ENCODE results near the gene SPATS2L.
A peak's percentile ranks its signal among the peaks of the same experiment; 100 is the strongest.

Gene SPATS2L, protein sequence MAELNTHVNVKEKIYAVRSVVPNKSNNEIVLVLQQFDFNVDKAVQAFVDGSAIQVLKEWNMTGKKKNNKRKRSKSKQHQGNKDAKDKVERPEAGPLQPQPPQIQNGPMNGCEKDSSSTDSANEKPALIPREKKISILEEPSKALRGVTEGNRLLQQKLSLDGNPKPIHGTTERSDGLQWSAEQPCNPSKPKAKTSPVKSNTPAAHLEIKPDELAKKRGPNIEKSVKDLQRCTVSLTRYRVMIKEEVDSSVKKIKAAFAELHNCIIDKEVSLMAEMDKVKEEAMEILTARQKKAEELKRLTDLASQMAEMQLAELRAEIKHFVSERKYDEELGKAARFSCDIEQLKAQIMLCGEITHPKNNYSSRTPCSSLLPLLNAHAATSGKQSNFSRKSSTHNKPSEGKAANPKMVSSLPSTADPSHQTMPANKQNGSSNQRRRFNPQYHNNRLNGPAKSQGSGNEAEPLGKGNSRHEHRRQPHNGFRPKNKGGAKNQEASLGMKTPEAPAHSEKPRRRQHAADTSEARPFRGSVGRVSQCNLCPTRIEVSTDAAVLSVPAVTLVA

GRCh38 chr2:200306196-200306930, at the start of gene SPATS2L:
TSS of gene SPATS2L (plus strand) at chr2:200306693. CDS start at chr2:200389245, 82,552 bp downstream.
- peak; percentile 81 for DNase-seq

GRCh38 chr2:200257570-200257969, 48.9 kb upstream of the SPATS2L start:
- DNase-seq: no peak

DNA sequence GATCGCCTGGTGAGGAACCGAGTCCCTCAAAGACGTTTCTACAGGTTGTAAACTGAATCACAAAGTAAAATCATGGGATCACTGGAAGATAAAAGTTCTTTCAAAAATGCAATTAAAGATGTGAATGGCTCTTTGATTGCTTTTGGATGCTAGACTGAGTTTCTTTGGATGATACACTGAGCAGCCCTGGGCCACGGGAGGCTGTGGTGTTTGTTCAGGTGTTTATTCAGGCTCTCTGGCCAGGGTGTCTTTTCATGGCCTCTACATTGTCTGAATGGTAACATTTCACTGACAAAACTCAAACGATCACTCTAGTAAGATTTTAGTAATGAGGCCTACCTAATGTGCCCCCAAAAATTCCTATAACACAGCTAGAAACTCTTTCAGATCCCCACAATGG, 48.4 kb upstream of the SPATS2L start:
- DNase-seq: no peak

DNA sequence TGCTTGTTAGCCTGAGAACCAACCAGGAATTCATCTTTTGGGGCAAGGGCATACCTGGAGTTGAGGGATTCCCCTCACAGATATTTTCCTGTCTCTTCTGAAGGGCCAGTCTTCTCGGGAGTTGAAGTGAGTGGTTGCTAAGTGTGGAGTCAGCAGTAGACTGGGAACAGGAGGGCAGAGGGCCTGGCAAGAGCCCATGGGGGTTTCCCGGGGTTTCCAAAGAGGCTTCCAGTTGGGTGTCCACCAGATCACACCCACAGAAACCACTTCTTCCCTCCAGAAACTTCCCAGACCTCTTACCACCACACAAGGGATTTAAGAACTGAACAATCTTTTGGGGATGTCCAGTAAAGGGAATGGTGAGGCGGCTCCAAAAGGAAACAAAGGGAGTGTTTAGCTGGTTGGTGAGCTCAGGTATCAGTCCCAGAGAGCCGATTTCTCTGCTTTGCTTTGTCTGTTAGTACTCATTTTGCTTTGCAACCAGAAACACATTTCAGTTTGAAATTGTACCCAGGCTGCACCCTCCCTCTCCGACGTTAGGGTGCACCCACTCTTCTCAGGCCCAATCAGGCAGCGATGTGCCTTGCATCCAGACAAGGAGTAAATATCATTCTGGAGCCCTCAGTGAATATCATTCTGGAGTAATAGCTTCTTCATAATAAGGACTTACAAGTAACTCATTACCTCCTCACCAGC, 47.5 kb upstream of the SPATS2L start:
- DNase-seq: no peak

DNA sequence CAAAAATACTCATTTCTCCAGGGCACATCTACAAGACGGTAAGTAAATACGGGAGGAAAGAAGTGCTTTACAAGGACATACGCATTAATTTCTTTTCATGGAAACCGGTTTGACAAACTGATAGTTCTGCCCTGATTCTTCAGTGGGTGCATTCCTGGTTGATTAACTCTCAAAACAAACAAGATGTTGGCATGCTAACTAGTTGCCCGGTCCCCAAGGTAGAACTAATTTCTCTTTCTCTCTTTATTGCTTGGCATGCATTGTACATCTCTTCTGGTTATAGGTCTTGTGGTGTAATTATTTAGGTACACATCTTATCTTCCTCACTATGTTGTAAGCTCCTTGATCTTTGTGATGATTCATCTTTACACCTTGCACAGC, 46.9 kb upstream of the SPATS2L start:
- DNase-seq: no peak

- DNase-seq: no peak
Measured at GRCh38 chr2:200262047-200262446, 44.4 kb upstream of the SPATS2L start.

- DNase-seq: no peak
Measured at GRCh38 chr2:200263279-200263678, 43.2 kb upstream of the SPATS2L start.

DNA sequence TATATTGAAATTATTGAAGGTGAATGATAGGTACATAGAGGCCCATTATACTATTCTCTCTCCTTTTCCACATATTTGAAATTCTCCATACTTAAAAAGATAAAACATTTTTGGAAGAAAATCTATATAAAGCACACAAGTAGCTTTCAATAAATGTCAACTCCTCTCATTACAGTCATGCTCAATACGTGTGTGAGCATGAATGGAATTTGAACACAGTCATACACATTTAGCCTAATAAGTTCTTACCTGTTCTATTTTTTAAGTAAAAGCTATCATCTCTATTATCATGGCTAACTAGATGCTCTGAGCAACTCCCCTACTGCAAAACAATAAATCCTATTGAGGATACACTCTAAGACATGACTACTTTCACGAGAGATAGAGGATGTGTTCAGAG, 41.9 kb upstream of the SPATS2L start:
- no peak for DNase-seq

GRCh38 chr2:200266406-200266805, 40.1 kb upstream of the SPATS2L start:
- DNase-seq: no peak

- no peak for DNase-seq
Measured at GRCh38 chr2:200267350-200267749, 39.1 kb upstream of the SPATS2L start.

DNA sequence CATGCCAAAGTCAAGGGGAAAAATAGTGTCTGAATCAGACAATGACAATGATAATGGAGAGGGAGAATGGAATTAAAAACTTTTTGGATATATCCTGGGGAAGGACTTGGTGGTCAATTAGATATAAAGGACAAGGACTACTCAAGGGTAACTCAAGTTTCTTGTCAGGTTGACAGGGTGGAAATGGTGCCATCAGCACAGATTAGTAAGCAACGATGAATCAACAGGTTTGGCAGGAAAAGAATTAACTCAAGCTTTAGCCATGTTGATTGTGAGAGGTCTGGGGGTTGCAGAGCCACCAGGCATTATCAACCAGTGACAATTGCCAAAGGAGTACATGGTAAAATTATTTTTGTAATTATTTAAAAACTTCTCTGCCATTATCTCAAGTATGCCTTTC, 35.8 kb upstream of the SPATS2L start:
- DNase-seq: no peak

- DNase-seq: no peak
Measured at GRCh38 chr2:200272320-200272719, 34.2 kb upstream of the SPATS2L start.

- no peak for DNase-seq
Measured at GRCh38 chr2:200274116-200275075, 32.1 kb upstream of the SPATS2L start.

GRCh38 chr2:200275295-200276013, 31.0 kb upstream of the SPATS2L start:
- DNase-seq: no peak

DNA sequence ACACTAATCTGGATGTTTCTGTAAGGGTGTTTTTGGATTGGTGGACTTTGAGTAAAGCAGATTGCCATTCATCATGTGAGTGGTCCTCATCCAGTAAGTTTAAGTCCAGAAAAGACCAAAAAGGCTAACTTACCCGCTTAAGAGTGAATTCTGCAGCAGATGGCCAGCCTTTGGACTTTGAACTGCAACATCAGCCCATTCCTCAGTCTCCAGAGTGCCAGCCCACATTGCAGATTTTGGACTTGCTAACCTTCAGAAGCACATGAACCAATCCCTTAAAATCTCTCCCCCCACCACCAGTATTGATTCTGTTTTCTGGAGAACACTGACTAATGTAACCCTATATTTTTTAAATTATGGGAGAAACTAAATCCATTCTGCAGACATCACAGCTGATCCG, 30.0 kb upstream of the SPATS2L start:
- DNase-seq: no peak

GRCh38 chr2:200278694-200279316, 27.7 kb upstream of the SPATS2L start:
- DNase-seq: no peak

- DNase-seq: no peak
Measured at GRCh38 chr2:200279857-200280256, 26.6 kb upstream of the SPATS2L start.

DNA sequence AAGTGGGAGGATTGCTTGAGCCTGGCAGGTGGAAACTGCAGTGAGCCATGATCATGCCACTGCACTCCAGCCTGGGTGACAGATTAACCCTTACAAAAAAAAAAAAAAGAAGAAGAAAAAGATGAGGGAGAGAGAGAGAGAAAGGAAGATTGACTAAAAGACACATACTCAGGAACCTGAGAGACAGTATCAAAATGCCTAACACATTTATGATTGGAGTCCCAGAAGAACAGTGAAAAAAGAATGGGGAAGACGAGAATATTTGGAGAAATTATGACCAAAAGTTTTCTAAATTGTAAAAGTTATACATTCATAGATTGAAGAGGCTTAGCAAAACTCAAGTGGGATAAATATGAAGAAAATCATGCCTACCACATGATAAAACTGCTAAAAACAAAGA, 19.9 kb upstream of the SPATS2L start:
- no peak for DNase-seq

DNA sequence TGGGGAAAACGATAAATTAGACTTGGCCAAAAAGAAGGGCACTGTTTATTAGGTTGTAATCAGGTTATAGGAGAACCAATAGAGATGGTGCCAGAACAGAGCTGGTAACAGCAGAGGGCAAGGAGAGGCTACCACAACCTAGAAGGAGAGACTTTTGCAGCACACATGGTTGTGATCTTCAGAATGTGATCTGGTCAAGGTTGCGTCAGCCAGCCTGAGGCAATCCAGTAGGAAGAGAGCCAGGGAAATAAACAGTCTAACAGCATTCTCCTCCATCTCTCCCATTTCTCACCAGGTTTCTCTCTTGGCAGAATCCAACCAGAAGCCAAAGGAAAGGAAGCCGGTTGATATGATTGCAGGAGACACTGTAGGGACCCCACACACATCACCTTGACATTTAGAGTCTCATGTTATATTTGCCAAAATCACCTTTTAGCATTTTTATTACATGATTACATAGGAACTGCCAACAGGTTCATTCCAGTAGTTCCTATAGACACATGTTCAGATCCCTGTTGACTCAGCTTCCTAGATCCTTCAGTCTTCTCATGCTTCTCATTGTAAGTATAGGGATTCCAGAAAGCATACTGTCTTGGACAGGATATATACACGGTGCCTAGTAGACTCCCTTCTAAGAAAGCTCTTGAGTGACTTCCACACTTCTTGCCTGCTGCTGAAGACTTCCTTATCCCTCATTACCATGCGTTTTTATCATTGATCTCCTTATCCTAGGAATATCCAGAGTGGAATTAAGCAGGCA, 17.6 kb upstream of the SPATS2L start:
- DNase-seq: no peak

DNA sequence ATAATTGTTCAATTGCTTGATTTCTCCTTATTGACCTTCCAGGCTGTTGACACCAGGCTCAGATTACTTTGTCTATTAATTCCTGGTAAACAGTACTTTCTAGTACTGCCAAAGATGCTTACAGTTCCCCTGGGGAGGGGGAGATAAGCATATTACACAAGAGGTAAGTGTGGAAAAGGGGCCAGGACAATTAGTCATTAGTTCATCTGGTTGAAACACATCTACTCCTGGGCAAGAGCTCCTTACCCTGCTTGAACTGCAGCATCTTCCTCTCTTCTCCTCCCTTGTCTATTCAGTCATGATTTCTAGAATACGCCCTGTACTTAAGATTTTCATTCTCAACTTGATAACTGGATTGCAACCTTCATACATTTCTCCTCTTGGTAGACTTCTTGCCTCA, 10.4 kb upstream of the SPATS2L start:
- no peak for DNase-seq
